Measurements from ENCODE around the gene LMTK3. TPM values are rescaled to one million over a fixed set of nuclear protein-coding genes. Genes with fewer than 3 reads are reported as not detected.
A peak's percentile ranks its signal among the peaks of the same experiment; 100 is the strongest.

The LMTK3 gene
- polyA plus RNA-seq, 1 of the 3 experiments (the other 2 are of a cell fraction): 3.2 TPM

DNA sequence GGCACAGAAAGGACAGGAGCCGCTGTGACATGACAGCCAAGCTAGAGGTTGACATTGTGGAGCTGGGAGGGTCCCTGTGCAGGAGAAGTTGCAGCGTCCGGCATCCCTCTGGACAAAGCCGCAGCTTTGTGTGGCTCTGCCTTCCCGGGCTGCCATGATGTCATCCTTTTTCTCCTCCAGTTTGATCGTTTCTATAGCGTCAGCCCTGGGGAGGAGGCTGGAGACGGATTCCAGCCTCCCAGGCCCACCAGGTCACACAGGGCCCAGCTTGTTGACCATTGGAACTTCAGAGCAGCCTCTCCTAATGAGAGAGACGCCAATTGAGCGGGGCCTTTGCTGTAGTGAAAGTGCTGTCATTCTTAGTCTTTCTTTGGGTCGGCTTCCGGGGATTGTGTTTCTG, 60.0 kb downstream of the LMTK3 start:
- Histone ChIP-seq H3K36me3 (replicated peaks in 1 of 2; ENCODE audit: control insufficient read depth in 1 of 2, insufficient read depth in 2 of 2, low read length in 1 of 2) (peaks cover 38 to 48% of the 10 kb centered on the region in 2 experiments), H3K9me3 (no peaks in the 10 kb centered on the region), H3K4me3 (ENCODE audit: low read depth in 2 of 2, low read length in 1 of 2) (no peak overlapping the region), H2AFZ (ENCODE audit: low read depth) (no peak overlapping the region), H4K20me1 (ENCODE audit: insufficient read depth) (no peaks in the 10 kb centered on the region), H3K4me2 (no peak overlapping the region), H3K27me3 (ENCODE audit: insufficient read depth) (no peaks in the 10 kb centered on the region), H3K9ac (no peak overlapping the region), H3K79me2 (ENCODE audit: insufficient read depth) (peaks cover 32% of the 10 kb centered on the region), H3K27ac (ENCODE audit: low read depth in 2 of 2, low read length in 1 of 2) (no peak overlapping the region), H3F3A (replicated peaks; ENCODE audit: insufficient read depth) (peaks cover 7% of the 10 kb centered on the region), H3K4me1 (ENCODE audit: control insufficient read depth in 1 of 2, insufficient read depth in 2 of 2, low read depth in 1 of 2, low read length in 1 of 2) (peaks cover 0 to 1% of the 10 kb centered on the region in 2 experiments; a peak in 2 of 4 replicates), H3K9me2 (no peaks in the 10 kb centered on the region)
- CTCF ChIA-PET: interaction anchor here (1.9 kb wide), 1 partner anchor 138 kb away, joined by 5 read pairs; no protein-coding TSS in a partner anchor
- WGBS (ENCODE audit: low lambda C conversion rate): 92% methylated on average over 12 of the region's 12 CpGs
- POLR2A ChIA-PET: no interaction called here
- DNase-seq: peak; percentile 23
- TF ChIP-seq, protein P1, sequence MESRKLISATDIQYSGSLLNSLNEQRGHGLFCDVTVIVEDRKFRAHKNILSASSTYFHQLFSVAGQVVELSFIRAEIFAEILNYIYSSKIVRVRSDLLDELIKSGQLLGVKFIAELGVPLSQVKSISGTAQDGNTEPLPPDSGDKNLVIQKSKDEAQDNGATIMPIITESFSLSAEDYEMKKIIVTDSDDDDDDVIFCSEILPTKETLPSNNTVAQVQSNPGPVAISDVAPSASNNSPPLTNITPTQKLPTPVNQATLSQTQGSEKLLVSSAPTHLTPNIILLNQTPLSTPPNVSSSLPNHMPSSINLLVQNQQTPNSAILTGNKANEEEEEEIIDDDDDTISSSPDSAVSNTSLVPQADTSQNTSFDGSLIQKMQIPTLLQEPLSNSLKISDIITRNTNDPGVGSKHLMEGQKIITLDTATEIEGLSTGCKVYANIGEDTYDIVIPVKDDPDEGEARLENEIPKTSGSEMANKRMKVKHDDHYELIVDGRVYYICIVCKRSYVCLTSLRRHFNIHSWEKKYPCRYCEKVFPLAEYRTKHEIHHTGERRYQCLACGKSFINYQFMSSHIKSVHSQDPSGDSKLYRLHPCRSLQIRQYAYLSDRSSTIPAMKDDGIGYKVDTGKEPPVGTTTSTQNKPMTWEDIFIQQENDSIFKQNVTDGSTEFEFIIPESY (IDR thresholded peaks at IDR 0.05; ENCODE audit: borderline replicate concordance, low read depth): no peak
- TF ChIP-seq GATA2 (CRISPR knock-in tag; IDR thresholded peaks at IDR 0.05) (no peak), IRF3 (IDR thresholded peaks at IDR 0.05; ENCODE audit: low read depth, low read length) (no peak), RAD21 (IDR thresholded peaks at IDR 0.05; ENCODE audit: low read length) (no peak), GABPA (IDR thresholded peaks at IDR 0.05; ENCODE audit: low read depth) (no peak), NRF1 (IDR thresholded peaks at IDR 0.05; ENCODE audit: low read depth, low read length) (no peak), ELF1 (IDR thresholded peaks at IDR 0.05) (no peak), FOXM1 (IDR thresholded peaks at IDR 0.05; ENCODE audit: low read depth) (no peak), MEF2A (IDR thresholded peaks at IDR 0.05; ENCODE audit: borderline replicate concordance, low read depth) (no peak), EZH2phosphoT487 (IDR thresholded peaks at IDR 0.05; ENCODE audit: borderline replicate concordance, low read depth) (no peak), CHD2 (IDR thresholded peaks at IDR 0.05; ENCODE audit: low read length, partially characterized antibody) (no peak)
- TF ChIP-seq, protein P2, sequence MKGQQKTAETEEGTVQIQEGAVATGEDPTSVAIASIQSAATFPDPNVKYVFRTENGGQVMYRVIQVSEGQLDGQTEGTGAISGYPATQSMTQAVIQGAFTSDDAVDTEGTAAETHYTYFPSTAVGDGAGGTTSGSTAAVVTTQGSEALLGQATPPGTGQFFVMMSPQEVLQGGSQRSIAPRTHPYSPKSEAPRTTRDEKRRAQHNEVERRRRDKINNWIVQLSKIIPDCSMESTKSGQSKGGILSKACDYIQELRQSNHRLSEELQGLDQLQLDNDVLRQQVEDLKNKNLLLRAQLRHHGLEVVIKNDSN (IDR thresholded peaks at IDR 0.05; ENCODE audit: borderline replicate concordance, low read depth): no peak
- TF ChIP-seq, protein P3, sequence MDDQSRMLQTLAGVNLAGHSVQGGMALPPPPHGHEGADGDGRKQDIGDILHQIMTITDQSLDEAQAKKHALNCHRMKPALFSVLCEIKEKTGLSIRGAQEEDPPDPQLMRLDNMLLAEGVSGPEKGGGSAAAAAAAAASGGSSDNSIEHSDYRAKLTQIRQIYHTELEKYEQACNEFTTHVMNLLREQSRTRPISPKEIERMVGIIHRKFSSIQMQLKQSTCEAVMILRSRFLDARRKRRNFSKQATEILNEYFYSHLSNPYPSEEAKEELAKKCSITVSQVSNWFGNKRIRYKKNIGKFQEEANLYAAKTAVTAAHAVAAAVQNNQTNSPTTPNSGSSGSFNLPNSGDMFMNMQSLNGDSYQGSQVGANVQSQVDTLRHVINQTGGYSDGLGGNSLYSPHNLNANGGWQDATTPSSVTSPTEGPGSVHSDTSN (IDR thresholded peaks at IDR 0.05): no peak

Data from SK-N-SH (cell line).